HG03060 (cell line): Measurements from ENCODE around the gene PYURF.
"Not testable (repeated sequence)": the region's sequence is repeated elsewhere in the genome, so short reads cannot be mapped to it uniquely, and the experiment has no call there.

Source experiments
- ATAC-seq: cut with Tn5 transposase; IDR thresholded peaks from one replicate; pipeline ENCODE4 v1.9.1; 2021; ENCODE audit warnings: low read depth, moderate number of reproducible peaks; ENCODE audit not compliant: unreplicated experiment

Gene PYURF, protein sequence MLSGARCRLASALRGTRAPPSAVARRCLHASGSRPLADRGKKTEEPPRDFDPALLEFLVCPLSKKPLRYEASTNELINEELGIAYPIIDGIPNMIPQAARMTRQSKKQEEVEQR

DNA sequence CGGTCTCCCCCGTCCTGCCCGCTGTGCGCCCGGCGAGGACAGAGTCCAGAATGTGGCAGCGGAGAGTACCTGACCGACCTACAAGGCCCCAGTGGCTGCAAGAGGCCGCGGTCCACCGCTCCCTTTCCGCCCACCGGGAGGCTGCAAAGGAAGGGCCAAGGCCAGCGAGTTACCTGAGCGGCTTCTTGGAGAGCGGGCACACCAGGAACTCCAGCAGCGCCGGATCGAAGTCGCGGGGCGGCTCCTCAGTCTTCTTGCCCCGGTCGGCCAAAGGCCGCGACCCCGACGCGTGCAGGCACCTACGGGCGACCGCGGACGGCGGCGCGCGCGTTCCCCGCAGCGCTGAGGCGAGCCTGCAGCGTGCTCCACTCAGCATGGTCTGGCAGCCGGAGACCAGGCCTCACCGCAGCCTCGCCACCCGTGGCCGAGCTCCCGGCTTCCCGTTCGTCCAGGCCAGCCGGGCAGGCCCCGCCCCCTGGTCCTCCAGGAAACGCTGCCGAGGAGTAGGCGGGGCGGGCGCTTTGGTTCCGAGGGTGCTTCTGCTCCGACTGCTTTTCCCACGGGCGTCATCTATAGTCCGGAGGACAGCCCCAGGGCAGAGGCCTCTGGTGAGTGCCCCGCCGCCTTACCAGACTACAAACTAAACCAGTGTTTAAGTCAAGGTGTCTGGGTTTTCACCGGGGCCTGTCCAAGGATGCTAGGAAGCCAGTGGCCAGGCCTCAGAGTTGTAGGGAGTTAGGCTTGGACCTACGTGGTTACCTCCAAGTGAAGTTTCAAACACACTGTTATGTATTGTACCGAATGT is at the start of gene PYURF:
TSS of gene PYURF (minus strand) at position 452 of the 805 bp plus-strand sequence. CDS start at position 376, 76 bp downstream.
- peak; percentile 54 for ATAC-seq

- ATAC-seq: no peak
Measured at GRCh38 chr4:88570001-88570400, 46.4 kb upstream of the PYURF start.

DNA sequence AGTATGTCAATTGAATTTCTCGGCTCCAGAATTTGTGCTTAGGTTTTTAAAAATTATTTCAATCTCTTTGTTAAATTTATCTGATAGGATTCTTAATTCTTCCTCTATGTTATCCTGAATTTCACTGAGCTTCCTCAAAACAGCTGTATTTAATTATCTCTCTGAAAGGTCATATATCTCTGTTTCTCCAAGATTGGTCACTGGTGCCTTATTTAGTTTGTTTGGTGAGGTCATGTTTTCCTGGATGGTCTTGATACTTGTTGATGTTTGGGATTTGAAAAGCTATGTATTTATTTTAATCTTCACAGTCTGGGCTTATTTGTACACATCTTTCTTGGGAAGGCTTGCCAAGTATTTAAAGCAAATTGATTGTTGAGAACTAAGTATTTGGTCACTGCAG is 44.0 kb upstream of the PYURF start:
- ATAC-seq: no peak

- ATAC-seq: no peak
Measured at GRCh38 chr4:88549815-88550214, 26.2 kb upstream of the PYURF start.

GRCh38 chr4:88539322-88540068 is 15.9 kb upstream of the PYURF start:
- not testable (repeated sequence) for ATAC-seq

- ATAC-seq: no peak
Measured at GRCh38 chr4:88537709-88538108, 14.1 kb upstream of the PYURF start.

GRCh38 chr4:88535090-88535755 is 11.6 kb upstream of the PYURF start:
- no peak for ATAC-seq

GRCh38 chr4:88533937-88534750 is 10.6 kb upstream of the PYURF start:
- no peak for ATAC-seq

- no peak for ATAC-seq
Measured at GRCh38 chr4:88533088-88533790, 9.7 kb upstream of the PYURF start.

GRCh38 chr4:88531549-88531948 is 8.0 kb upstream of the PYURF start:
- no peak for ATAC-seq

DNA sequence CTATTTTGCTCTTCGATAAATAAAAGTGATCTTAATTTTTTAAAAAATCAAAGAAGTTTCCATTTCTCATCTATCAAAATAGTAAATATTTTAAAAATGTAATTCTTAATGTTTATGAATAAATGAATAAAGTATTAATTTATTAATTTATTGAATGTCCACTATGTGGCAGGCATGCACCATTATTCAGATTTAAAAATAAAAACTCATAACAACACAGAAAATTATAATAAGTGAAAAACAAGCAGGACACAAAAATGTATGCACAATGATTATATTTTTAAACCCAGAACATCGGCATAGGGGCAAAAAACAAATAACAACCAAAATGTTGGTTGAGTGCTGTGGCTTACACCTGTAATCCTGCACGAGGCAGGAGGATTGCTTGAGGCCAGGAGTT is 5.3 kb upstream of the PYURF start:
- ATAC-seq: no peak

DNA sequence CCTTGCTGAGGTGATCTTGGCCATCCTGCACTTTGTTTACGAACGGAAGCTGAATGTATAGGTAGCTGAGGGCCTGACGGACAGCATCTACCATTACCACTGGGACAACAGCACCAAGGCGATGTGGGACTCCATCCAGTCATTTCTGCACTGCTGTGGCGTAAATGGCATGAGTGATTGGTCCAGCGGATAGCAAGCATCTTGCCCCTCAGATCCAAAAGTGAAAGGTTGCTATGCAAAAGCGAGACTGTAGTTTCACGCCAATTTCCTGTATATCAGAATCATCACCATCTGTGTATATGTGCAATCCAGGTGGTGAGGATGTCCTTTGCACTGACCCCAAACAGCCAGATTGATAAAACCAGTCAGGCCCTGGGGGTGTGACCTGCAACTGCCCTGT is 4.2 kb upstream of the PYURF start:
- ATAC-seq: no peak

GRCh38 chr4:88526221-88526815 is 2.7 kb upstream of the PYURF start:
- no peak for ATAC-seq

DNA sequence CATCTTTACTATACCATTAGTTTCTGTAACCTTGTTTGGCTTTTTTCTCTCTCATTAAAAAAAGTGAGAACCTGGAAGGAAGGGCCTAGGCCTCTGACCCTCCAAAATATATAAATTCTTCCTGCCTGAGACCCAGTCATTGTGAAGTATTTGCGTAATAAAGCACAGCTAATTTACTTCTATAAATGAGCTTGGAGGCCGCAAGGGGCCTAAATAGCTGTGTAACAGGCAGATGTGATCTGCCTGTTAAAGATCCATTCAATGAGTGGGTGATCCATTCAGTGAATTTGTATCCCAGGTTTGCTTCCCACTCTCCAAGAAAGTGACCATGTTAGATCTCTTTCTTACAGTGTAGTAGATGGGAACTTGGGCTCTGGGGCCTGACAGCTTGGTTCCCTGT is 595 bp upstream of the PYURF start:
- no peak for ATAC-seq

DNA sequence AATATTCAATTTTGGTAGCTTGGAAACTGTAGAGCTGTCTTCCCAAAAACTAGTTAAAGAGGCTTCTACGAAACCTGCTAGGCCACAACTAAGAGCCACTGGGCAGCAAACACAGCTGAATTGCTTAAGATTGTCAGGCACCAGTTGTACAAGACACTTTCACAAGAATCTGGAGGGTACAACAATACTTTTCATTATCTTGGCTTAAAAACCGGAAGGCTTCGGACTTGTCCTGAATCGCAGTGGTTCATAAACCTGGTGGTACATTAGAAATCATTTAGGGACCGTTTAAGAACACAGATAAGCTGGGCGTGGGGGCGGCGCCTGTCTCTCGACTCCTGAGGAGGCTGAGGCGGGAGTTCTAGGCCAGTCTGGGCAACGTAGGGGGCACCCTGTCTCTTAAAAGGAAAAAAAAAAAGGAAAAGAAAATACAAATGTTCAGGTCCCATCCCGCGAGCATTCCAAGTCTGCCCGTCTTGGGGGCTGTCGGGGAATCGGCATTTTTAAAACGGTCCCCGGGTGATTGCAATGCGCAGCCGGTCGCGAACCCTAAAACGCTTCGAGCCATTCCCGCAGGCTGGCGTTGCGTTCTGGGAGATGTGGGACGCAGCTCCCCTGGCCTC is 763 bp downstream of the PYURF start:
- ATAC-seq: no peak

GRCh38 chr4:88518911-88519310 is 4.7 kb downstream of the PYURF start:
- ATAC-seq: no peak

GRCh38 chr4:88517825-88518224 is 5.8 kb downstream of the PYURF start:
- no peak for ATAC-seq

- no peak for ATAC-seq
Measured at GRCh38 chr4:88516746-88517145, 6.8 kb downstream of the PYURF start.
